ENCODE data around the gene SERINC2. TPM values are rescaled to one million over a fixed set of nuclear protein-coding genes. Genes with fewer than 3 reads are reported as not detected.

The SERINC2 gene
- total and polyA plus RNA-seq, 9 of the 15 experiments (the other 6 are each of a cell fraction or from before 2014, with no cell fraction given) = 0.07 to 1.2 (median 0.70) TPM; not detected in 2

- TF ChIP-seq ZNF280B (CRISPR knock-in tag; IDR thresholded peaks at IDR 0.05) (no peak), E2F4 (CRISPR knock-in tag; IDR thresholded peaks at IDR 0.05; ENCODE audit: low read depth) (no peak), HEY1 (CRISPR knock-in tag; IDR thresholded peaks at IDR 0.05; ENCODE audit: borderline replicate concordance) (no peak), ELF2 (CRISPR knock-in tag; IDR thresholded peaks at IDR 0.05) (no peak), FOXP1 (CRISPR knock-in tag; IDR thresholded peaks at IDR 0.05) (no peak), KAT8 (IDR thresholded peaks at IDR 0.05; ENCODE audit: low read depth) (no peak), CXXC5 (CRISPR knock-in tag; IDR thresholded peaks at IDR 0.05) (peak; percentile 38; the same call in 1 of the 2 replicates), POLR2G (IDR thresholded peaks at IDR 0.05; ENCODE audit: low read depth, low read length) (no peak), GTF2F1 (IDR thresholded peaks at IDR 0.05; ENCODE audit: low read depth, low read length) (no peak), CCAR2 (IDR thresholded peaks at IDR 0.05; ENCODE audit: low read depth, low read length) (no peak), ATF7 (IDR thresholded peaks at IDR 0.05) (0 out of 2 replicates have a peak, but pooled peaks have one; percentile 36), JUN (IDR thresholded peaks at IDR 0.05; ENCODE audit: borderline replicate concordance, low read depth, low read length) (no peak), JUN (CRISPR knock-in tag; IDR thresholded peaks at IDR 0.05; ENCODE audit: borderline replicate concordance) (no peak), ZNF24 (IDR thresholded peaks at IDR 0.05) (peak; percentile 99), SP1 (CRISPR knock-in tag; IDR thresholded peaks at IDR 0.05) (no peak)
- TF ChIP-seq, protein P1, sequence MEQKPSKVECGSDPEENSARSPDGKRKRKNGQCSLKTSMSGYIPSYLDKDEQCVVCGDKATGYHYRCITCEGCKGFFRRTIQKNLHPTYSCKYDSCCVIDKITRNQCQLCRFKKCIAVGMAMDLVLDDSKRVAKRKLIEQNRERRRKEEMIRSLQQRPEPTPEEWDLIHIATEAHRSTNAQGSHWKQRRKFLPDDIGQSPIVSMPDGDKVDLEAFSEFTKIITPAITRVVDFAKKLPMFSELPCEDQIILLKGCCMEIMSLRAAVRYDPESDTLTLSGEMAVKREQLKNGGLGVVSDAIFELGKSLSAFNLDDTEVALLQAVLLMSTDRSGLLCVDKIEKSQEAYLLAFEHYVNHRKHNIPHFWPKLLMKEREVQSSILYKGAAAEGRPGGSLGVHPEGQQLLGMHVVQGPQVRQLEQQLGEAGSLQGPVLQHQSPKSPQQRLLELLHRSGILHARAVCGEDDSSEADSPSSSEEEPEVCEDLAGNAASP (IDR thresholded peaks at IDR 0.05) = no peak
- TF ChIP-seq, protein P2, sequence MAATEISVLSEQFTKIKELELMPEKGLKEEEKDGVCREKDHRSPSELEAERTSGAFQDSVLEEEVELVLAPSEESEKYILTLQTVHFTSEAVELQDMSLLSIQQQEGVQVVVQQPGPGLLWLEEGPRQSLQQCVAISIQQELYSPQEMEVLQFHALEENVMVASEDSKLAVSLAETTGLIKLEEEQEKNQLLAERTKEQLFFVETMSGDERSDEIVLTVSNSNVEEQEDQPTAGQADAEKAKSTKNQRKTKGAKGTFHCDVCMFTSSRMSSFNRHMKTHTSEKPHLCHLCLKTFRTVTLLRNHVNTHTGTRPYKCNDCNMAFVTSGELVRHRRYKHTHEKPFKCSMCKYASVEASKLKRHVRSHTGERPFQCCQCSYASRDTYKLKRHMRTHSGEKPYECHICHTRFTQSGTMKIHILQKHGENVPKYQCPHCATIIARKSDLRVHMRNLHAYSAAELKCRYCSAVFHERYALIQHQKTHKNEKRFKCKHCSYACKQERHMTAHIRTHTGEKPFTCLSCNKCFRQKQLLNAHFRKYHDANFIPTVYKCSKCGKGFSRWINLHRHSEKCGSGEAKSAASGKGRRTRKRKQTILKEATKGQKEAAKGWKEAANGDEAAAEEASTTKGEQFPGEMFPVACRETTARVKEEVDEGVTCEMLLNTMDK (IDR thresholded peaks at IDR 0.05; ENCODE audit: borderline replicate concordance, insufficient read depth, low read depth, low read length, poor library complexity, severe bottlenecking) = no peak
- TF ChIP-seq, protein P3, sequence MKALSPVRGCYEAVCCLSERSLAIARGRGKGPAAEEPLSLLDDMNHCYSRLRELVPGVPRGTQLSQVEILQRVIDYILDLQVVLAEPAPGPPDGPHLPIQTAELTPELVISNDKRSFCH (CRISPR knock-in tag; IDR thresholded peaks at IDR 0.05) = no peak
- TF ChIP-seq, protein P3 (tag; IDR thresholded peaks at IDR 0.05) = no peak
- TF ChIP-seq, protein P4, sequence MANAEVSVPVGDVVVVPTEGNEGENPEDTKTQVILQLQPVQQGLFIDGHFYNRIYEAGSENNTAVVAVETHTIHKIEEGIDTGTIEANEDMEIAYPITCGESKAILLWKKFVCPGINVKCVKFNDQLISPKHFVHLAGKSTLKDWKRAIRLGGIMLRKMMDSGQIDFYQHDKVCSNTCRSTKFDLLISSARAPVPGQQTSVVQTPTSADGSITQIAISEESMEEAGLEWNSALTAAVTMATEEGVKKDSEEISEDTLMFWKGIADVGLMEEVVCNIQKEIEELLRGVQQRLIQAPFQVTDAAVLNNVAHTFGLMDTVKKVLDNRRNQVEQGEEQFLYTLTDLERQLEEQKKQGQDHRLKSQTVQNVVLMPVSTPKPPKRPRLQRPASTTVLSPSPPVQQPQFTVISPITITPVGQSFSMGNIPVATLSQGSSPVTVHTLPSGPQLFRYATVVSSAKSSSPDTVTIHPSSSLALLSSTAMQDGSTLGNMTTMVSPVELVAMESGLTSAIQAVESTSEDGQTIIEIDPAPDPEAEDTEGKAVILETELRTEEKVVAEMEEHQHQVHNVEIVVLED (CRISPR knock-in tag; IDR thresholded peaks at IDR 0.05) = no peak
Observed at GRCh38 chr1:31447210-31447609, 34.2 kb downstream of the SERINC2 start (continued).

Data from K562 (cell line).